GM12872 (cell line): ENCODE measurements around the gene ZNF146.

Source experiments
- TF ChIP-seq, protein P1 (sequence below): IDR thresholded peaks from 3 replicates; pipeline ENCODE4 v1.5.1; 2011; ENCODE audit warnings: low read depth, mild to moderate bottlenecking, low read length, moderate library complexity; ENCODE audit not compliant: insufficient read depth

ZNF146 gene

DNA sequence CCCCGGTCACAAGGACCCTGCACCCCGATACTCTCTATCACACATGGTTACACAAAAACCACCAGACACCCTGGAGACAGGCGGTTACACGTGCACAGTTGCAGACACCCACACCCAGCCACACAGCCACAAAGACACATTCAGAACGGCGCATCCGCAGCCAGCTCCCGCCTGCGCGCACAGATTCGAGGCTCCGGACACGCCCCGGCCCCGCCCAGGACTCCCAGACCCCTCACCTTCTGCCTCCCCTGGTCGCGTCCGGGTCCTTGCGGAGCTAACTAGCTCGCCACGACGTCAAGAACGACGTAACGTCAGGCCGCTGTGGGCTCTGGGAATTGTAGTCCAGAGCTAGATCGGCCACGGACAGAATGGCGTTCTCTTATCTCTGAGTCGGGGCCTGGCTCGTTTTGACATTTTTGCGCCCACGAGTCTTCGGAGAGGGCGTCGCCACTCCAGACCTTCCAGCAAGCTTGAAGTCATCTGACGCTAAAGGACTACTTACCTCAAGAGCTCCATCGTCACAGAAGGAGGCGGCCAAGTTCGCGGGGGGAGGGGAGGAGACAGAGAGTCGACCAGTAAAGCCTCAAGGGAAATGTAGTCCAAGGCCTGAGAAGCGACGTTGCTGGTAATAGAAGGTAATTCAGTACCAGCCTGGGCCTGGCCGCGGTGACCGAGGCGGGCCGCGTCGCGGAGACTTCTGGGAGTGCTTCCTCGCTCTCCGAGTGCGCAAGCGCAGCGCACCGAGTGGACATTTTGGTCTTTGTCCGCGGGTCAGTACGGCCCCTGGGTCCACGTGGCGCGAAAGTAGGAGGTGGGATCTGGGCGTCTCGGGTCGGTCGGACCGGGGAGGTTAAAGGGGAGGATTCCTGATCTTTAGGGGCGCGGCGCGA lies at the start of gene ZNF146, which contains the start of gene ZNF565:
ZNF146 (plus strand) TSS at position 721 of the 890 bp plus-strand sequence. CDS start 21,335 bp downstream, outside the sequence.
ZNF565 (minus strand) TSS at position 280 of the 890 bp plus-strand sequence. CDS start 12,680 bp downstream, outside the sequence.
- TF ChIP-seq, protein P1, sequence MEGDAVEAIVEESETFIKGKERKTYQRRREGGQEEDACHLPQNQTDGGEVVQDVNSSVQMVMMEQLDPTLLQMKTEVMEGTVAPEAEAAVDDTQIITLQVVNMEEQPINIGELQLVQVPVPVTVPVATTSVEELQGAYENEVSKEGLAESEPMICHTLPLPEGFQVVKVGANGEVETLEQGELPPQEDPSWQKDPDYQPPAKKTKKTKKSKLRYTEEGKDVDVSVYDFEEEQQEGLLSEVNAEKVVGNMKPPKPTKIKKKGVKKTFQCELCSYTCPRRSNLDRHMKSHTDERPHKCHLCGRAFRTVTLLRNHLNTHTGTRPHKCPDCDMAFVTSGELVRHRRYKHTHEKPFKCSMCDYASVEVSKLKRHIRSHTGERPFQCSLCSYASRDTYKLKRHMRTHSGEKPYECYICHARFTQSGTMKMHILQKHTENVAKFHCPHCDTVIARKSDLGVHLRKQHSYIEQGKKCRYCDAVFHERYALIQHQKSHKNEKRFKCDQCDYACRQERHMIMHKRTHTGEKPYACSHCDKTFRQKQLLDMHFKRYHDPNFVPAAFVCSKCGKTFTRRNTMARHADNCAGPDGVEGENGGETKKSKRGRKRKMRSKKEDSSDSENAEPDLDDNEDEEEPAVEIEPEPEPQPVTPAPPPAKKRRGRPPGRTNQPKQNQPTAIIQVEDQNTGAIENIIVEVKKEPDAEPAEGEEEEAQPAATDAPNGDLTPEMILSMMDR = no peak

DNA sequence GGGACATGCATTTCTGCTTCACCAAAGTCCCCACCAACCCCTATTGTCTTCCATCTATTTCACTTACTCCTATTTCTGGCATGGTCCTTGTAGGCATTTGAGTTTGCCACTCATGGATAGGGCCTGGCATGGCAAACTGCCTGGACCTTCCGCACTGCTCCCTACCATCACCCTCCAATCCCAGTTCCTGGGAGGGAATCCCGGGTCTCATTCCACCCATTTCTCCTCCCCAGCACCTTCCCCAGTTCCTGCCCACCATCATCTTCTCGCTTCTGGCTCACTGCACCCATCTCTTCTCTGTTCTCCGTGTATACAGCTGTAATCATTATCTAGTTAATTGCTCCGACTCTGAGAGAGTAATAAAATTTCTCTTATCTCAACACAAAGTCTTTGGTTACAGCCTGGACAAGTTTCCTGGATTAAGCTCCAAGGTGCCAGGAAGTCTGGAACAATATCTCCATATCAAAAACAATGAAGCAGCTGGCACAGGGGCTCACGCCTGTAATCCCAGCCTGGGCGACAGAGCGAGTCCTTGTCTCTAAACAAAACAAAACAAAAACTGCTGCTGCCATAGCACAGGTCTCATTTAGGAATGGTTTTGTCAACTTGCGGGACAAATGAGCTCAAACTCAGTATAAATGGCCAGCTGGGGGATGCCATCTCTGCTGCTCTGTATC lies 45.7 kb upstream of the ZNF146 start:
- TF ChIP-seq, protein P1 = no peak

DNA sequence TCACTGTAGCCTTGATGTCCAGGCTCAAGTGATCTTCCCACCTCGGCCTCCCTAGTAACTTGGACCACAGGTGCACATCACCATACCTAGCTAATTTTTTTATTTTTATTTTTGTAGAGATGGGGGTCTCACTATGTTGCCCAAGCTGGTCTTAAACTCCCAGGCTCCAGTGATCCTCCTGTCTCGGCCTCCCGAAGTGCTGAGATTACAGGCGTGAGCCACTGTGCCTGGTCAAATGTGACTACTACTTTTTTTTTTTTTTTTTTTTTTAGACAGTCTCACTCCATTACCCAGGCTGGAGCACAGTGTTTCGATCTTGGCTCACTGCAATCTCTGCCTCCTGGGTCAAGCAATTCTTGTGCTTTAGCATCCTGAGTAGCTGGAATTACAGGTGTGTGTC lies 42.1 kb upstream of the ZNF146 start:
- TF ChIP-seq, protein P1 = no peak

DNA sequence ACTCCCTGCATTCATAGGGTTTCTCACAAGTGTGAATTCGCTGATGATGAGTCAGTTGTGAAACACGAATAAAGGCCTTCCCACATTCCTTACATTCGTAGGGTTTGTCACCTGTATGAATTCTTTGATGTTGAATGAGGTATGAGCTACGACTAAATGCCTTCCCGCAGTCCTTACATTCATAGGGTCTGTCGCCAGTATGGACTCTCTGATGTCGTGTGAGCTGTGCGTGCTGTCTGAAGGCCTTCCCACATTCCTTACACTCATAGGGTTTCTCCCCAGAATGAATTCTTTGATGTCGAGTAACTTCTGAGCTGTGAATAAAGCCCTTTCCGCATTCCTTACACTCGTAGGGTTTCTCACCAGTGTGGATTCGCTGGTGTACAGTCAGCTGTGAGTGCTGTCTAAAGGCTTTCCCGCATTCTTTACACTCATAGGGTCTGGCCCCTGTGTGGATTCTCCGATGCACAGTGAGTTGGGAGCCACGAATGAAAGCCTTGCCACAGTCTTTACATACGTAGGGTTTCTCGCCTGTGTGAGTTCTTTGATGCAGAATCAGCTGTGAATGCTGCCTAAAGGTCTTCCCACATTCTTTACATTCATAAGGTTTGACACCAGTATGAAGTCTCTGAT lies 32.2 kb upstream of the ZNF146 start:
- TF ChIP-seq, protein P1 = no peak

DNA sequence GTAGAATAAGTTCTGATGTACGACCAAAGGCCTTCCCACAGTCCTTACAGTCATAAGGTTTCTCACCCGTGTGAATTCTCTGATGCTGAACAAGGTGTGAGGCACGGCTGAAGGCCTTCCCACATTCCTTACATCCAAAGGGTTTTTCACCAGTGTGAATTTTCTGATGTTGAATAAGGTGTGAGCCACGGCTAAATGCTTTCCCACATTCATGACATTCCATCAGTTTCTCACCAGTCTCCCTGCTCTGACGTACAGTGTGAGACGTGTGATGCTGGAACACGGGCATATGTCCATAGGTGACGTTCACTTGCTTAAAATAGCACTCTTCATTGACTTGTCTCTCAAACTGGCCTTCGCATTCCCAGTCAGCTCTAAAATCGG lies 31.7 kb upstream of the ZNF146 start:
- TF ChIP-seq, protein P1 = no peak

DNA sequence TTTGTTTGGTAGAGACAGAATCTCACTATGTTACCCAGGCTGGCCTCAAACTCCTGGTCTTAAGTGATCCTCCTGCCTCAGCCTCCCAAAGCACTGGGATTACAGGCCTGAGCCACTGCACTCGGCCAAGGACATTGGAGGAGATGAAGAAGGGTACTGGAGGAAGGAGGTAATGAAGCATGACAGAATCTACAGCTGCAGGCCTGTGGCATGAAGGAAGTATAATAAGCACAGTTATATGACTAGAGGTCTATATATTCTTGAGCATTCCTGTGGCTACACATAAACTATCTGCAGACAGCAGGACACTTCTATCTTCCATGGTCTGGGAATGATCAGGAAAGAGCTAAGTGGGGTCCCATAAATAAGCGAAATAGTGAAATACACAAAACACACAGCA lies 18.7 kb upstream of the ZNF146 start:
- TF ChIP-seq, protein P1 = no peak

DNA sequence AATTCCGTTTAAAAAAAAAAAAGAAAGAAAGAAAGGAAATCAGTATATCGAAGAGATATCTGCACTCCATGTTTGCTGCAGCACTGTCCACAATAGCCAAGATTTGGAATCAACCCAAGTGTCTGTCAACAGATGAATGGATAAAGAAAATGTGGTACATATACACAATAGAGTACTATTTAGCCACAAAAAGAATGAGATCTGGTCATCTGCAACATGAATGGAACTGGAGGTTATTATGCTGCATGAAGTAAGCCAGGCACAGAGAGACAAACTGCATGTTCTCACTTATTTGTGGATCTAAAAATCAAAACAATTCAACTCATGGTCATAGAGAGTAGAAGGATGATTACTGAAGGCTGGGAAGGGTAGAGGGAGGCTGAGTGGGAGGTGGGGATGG lies 16.8 kb upstream of the ZNF146 start:
- TF ChIP-seq, protein P1 = no peak
